HEK293T (cell line): Measurements from ENCODE around the gene TNIK.

ENCODE experiments used
- CTCF ChIA-PET: fragments of 350-600 bp; formaldehyde crosslinking; extraction: SDS; loops from one replicate; lab custom pipeline; 2021; ENCODE audit warnings: antibody characterized with exemption, inconsistent platforms; lab: Yijun Ruan, JAX
- POLR2A ChIA-PET: fragments of 350-600 bp; formaldehyde crosslinking; extraction: SDS; loops from one replicate; lab custom pipeline; 2020; ENCODE audit warnings: antibody characterized with exemption, inconsistent platforms; lab: Yijun Ruan, JAX
- DNase-seq: peaks from one replicate; pipeline ENCODE4 v3.0.0; 2012; ENCODE audit warnings: mixed read lengths; ENCODE audit errors: extremely low spot score
- ARNT ChIP-seq: fragments of 450-650 bp; IDR thresholded peaks from 2 replicates; pipeline ENCODE4 v1.6.1; 2017; ENCODE audit warnings: mild to moderate bottlenecking
- BHLHE40 ChIP-seq: fragments of 450-650 bp; IDR thresholded peaks from 2 replicates; pipeline ENCODE4 v1.6.1; 2016; ENCODE audit warnings: mild to moderate bottlenecking, moderate library complexity, borderline replicate concordance
- CTBP1 ChIP-seq: fragments of 450-650 bp; IDR thresholded peaks from 2 replicates; pipeline ENCODE4 v1.6.1; 2016; ENCODE audit warnings: borderline replicate concordance
- ELF4 ChIP-seq: fragments of 450-650 bp; IDR thresholded peaks from 2 replicates; pipeline ENCODE4 v1.6.1; 2017; ENCODE audit warnings: antibody characterized with exemption
- FOXA1 ChIP-seq: fragments of 450-650 bp; IDR thresholded peaks from 2 replicates; pipeline ENCODE4 v1.6.1; 2016; ENCODE audit warnings: mild to moderate bottlenecking
- FOXK2 ChIP-seq: fragments of 450-650 bp; IDR thresholded peaks from 2 replicates; pipeline ENCODE4 v1.6.1; 2016; ENCODE audit warnings: mild to moderate bottlenecking
- FOXM1 ChIP-seq: fragments of 450-650 bp; IDR thresholded peaks from 2 replicates; pipeline ENCODE4 v1.6.1; 2017; ENCODE audit warnings: mild to moderate bottlenecking, borderline replicate concordance
- HDGF ChIP-seq: fragments of 450-650 bp; IDR thresholded peaks from 2 replicates; pipeline ENCODE4 v1.6.1; 2017; ENCODE audit warnings: antibody characterized with exemption, borderline replicate concordance
- L3MBTL2 ChIP-seq: fragments of 450-650 bp; conservative IDR thresholded peaks from 2 replicates; pipeline ENCODE4 v1.6.1; 2016; ENCODE audit warnings: mild to moderate bottlenecking
- LEF1 ChIP-seq: fragments of 450-650 bp; IDR thresholded peaks from 2 replicates; pipeline ENCODE4 v1.6.1; 2017; ENCODE audit warnings: mild to moderate bottlenecking, borderline replicate concordance
- NFRKB ChIP-seq: fragments of 450-650 bp; IDR thresholded peaks from 2 replicates; pipeline ENCODE4 v1.6.1; 2016; ENCODE audit warnings: mild to moderate bottlenecking, moderate library complexity
- SP1 ChIP-seq: fragments of 450-650 bp; IDR thresholded peaks from 2 replicates; pipeline ENCODE4 v1.6.1; 2017
- SUZ12 ChIP-seq: fragments of 450-650 bp; IDR thresholded peaks from 2 replicates; pipeline ENCODE4 v1.6.1; 2016; ENCODE audit warnings: mild to moderate bottlenecking
- TARDBP ChIP-seq: fragments of 450-650 bp; IDR thresholded peaks from 2 replicates; pipeline ENCODE4 v1.6.1; 2016
- ZNF384 ChIP-seq: fragments of 450-650 bp; IDR thresholded peaks from 2 replicates; pipeline ENCODE4 v1.6.1; 2016
- TF ChIP-seq, protein P1 (sequence below): fragments of 450-650 bp; IDR thresholded peaks from 2 replicates; pipeline ENCODE4 v1.6.1; 2016

TNIK gene

GRCh38 chr3:171072432-171072831 lies 387.8 kb downstream of the TNIK start:
- no peak for DNase-seq
- no peak for TF ChIP-seq ELF4
- TF ChIP-seq SP1: no peak
- TF ChIP-seq FOXM1: no peak
- no peak for TF ChIP-seq ZNF384
- TF ChIP-seq TARDBP: no peak
- no peak for TF ChIP-seq FOXK2
- TF ChIP-seq NFRKB: no peak
- no peak for TF ChIP-seq BHLHE40
- TF ChIP-seq SUZ12: no peak
- POLR2A ChIA-PET: no interaction called here
- CTCF ChIA-PET: no interaction called here

GRCh38 chr3:171068658-171069057 lies 391.5 kb downstream of the TNIK start:
- no peak for DNase-seq
- ChIA-PET POLR2A (no interaction called here), CTCF (no interaction called here)
- no peak for TF ChIP-seq SP1
- TF ChIP-seq NFRKB: no peak
- TF ChIP-seq LEF1: no peak
- no peak for TF ChIP-seq HDGF
- no peak for TF ChIP-seq ARNT
- no peak for TF ChIP-seq BHLHE40
- TF ChIP-seq FOXM1: no peak
- TF ChIP-seq, protein P1, sequence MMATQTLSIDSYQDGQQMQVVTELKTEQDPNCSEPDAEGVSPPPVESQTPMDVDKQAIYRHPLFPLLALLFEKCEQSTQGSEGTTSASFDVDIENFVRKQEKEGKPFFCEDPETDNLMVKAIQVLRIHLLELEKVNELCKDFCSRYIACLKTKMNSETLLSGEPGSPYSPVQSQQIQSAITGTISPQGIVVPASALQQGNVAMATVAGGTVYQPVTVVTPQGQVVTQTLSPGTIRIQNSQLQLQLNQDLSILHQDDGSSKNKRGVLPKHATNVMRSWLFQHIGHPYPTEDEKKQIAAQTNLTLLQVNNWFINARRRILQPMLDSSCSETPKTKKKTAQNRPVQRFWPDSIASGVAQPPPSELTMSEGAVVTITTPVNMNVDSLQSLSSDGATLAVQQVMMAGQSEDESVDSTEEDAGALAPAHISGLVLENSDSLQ: no peak
- no peak for TF ChIP-seq L3MBTL2

DNA sequence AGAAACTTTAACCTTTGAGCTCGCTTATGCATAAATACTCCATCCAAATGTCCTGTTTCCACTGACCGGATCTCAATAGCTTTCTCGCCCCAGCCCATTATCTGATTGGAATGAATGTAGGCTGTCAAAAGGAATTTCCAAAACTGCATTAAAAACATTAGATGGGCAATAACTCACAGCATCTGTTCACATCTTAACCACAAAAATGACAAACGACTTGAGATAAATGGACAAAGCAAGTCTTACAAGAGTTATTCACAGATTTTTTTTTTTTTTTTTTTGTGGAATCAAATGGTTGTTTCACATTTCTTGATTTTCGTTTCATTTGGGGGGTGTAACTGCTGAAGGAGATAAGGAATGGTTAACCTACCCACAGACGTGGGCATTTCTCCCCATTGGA lies 394.0 kb downstream of the TNIK start:
- no peak for TF ChIP-seq CTBP1
- no peak for TF ChIP-seq LEF1
- no peak for TF ChIP-seq TARDBP
- TF ChIP-seq FOXA1: no peak
- TF ChIP-seq, protein P1: no peak
- TF ChIP-seq SUZ12: no peak
- no peak for TF ChIP-seq BHLHE40
- TF ChIP-seq NFRKB: no peak
- no peak for TF ChIP-seq HDGF
- TF ChIP-seq FOXM1: no peak
- TF ChIP-seq ELF4: no peak
- TF ChIP-seq FOXK2: no peak
- TF ChIP-seq ARNT: no peak
- no peak for TF ChIP-seq SP1
- TF ChIP-seq L3MBTL2: no peak
- TF ChIP-seq ZNF384: no peak
- CTCF ChIA-PET: no interaction called here
- DNase-seq: no peak
- POLR2A ChIA-PET: no interaction called here

- ChIA-PET POLR2A (no interaction called here), CTCF (no interaction called here)
- DNase-seq: no peak
- TF ChIP-seq NFRKB (no peak), ELF4 (no peak), CTBP1 (no peak), L3MBTL2 (no peak), BHLHE40 (no peak), FOXK2 (no peak), FOXA1 (no peak), ZNF384 (no peak)
- TF ChIP-seq, protein P1: no peak
Measured at GRCh38 chr3:171065732-171066131, 394.5 kb downstream of the TNIK start.

DNA sequence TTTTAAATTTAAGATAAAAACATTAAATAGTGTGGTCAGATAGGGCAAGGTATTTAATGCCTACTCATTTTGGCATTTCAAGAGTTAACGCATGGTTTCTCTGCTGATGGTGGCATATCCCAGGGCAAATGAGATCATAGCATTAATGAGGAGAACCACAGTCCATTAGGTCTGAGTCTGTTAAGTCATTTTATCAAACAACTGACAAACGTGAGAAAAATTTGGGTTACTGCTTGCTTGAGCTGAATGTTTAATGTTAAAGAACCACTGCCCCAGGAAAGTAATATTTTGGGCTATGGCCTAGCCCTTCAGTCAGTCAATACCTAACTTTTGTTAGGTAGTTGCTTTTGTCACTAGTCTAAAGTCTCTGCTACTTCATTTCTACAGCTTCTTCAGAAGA lies 395.7 kb downstream of the TNIK start:
- ChIA-PET CTCF (no interaction called here), POLR2A (no interaction called here)
- TF ChIP-seq HDGF: no peak
- no peak for TF ChIP-seq CTBP1
- no peak for TF ChIP-seq LEF1
- TF ChIP-seq, protein P1: no peak
- no peak for TF ChIP-seq TARDBP
- no peak for TF ChIP-seq L3MBTL2
- no peak for TF ChIP-seq ARNT
- no peak for TF ChIP-seq FOXM1
- no peak for TF ChIP-seq BHLHE40
- no peak for TF ChIP-seq ZNF384
- no peak for TF ChIP-seq FOXK2
- TF ChIP-seq FOXA1: no peak
- no peak for TF ChIP-seq SUZ12
- TF ChIP-seq NFRKB: no peak
- no peak for TF ChIP-seq SP1
- TF ChIP-seq ELF4: no peak
- no peak for DNase-seq

DNA sequence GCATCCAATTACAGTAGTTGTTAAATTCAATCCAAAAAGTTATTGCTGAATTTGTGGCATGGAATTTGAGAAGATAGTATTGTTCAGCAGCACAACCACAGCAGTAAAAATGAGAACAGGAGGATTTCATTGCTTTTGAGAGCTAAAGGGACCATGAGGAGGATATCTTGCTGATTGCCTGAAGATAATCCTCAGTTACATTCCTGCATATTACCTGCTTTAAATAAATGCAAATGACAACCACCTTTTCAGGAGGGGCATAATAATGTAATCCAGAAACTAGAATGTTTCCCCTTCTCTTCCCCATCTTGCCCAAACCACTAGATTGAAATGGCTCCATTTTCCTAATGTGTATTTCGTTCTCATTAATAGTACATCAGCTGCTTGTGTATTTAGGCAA lies 398.5 kb downstream of the TNIK start:
- CTCF ChIA-PET: no interaction called here
- TF ChIP-seq HDGF (no peak), TARDBP (no peak), CTBP1 (no peak), ELF4 (no peak), NFRKB (no peak), FOXA1 (no peak), SUZ12 (no peak), ZNF384 (no peak), ARNT (no peak), FOXM1 (no peak), FOXK2 (no peak), SP1 (no peak)
- no peak for DNase-seq
- POLR2A ChIA-PET: no interaction called here
